Liver (tissue), 3 donors: ENCODE data around the gene PDE5A.

Experiments used
- FOXA1 ChIP-seq: IDR thresholded peaks from 2 replicates; pipeline ENCODE4 v1.6.1; 2016; ENCODE audit warnings: antibody characterized with exemption
- HNF4A ChIP-seq, 2 donors: conservative IDR thresholded peaks; 2 replicates each; pipeline ENCODE4 v1.6.1; 2016; ENCODE audit warnings: antibody characterized with exemption in 2 of 2, mild to moderate bottlenecking in 2 of 2
- JUND ChIP-seq, 2 donors: IDR thresholded peaks; 2 replicates each; pipeline ENCODE4 v1.6.1; 2016; ENCODE audit warnings: antibody characterized with exemption in 2 of 2
- TAF1 ChIP-seq: conservative IDR thresholded peaks from 2 replicates; pipeline ENCODE4 v1.6.1; 2016; ENCODE audit warnings: antibody characterized with exemption, mild to moderate bottlenecking
- YY1 ChIP-seq: IDR thresholded peaks from 2 replicates; pipeline ENCODE4 v1.6.1; 2016; ENCODE audit warnings: antibody characterized with exemption, mild to moderate bottlenecking
- TF ChIP-seq, protein P1 (sequence below): fragments of 150-350 bp; IDR thresholded peaks from 2 replicates; pipeline ENCODE4 v1.5.1; 2017; ENCODE audit warnings: improper control_type of control experiment, low read depth, low read length; ENCODE audit not compliant: missing input control
- donor health status: healthy.
- donor health status: healthy.

DNA sequence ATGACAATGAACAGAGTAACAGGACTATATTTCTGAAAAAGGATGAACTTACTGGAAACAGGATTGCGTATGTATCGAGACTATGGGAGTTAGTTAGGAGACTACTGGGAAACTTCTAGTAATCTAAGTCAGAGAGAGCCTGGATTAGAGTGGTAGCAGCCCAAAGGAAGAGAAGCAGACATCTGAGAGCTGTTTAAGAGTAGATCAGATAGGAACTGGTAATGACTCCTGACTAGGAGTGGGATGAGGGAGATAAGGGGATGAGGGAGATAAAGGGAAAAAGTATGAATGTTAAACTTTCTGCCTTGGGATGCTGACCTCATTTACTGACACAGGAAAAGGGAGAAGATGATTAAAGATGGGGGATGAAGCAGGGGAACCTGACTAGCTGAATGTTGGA is 116.2 kb downstream of the PDE5A start:
- TF ChIP-seq, protein P1, sequence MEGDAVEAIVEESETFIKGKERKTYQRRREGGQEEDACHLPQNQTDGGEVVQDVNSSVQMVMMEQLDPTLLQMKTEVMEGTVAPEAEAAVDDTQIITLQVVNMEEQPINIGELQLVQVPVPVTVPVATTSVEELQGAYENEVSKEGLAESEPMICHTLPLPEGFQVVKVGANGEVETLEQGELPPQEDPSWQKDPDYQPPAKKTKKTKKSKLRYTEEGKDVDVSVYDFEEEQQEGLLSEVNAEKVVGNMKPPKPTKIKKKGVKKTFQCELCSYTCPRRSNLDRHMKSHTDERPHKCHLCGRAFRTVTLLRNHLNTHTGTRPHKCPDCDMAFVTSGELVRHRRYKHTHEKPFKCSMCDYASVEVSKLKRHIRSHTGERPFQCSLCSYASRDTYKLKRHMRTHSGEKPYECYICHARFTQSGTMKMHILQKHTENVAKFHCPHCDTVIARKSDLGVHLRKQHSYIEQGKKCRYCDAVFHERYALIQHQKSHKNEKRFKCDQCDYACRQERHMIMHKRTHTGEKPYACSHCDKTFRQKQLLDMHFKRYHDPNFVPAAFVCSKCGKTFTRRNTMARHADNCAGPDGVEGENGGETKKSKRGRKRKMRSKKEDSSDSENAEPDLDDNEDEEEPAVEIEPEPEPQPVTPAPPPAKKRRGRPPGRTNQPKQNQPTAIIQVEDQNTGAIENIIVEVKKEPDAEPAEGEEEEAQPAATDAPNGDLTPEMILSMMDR = no peak
- TF ChIP-seq FOXA1 (no peak), JUND (IDR thresholded peaks at IDR 0.05) (no peak), TAF1 (no peak), YY1 (no peak), HNF4A (conservative IDR thresholded peaks at IDR 0.05) (no peak)
